PFSK-1 (cell line): ENCODE results near the gene CHRNA1.

Experiments
- FOXP2 ChIP-seq: optimal IDR thresholded peaks from 2 replicates; pipeline ENCODE3; 2011; ENCODE audit warnings: borderline replicate concordance, control low read depth, inconsistent platforms; ENCODE audit not compliant: insufficient read depth; ENCODE audit errors: extremely low read length, extremely low read depth
- POLR2AphosphoS5 ChIP-seq: IDR thresholded peaks from 2 replicates; pipeline ENCODE4 v1.6.1; 2012; ENCODE audit warnings: low read depth, mild to moderate bottlenecking, control low read depth, low read length, moderate library complexity
- TAF1 ChIP-seq: IDR thresholded peaks from 2 replicates; pipeline ENCODE4 v1.6.1; 2012; ENCODE audit warnings: low read length, control low read depth, borderline replicate concordance; ENCODE audit not compliant: insufficient read depth
- TF ChIP-seq, protein P1 (sequence below), 2 experiments: IDR thresholded peaks; 2 replicates each; pipeline versions ENCODE4 v1.6.1 to v1.8.0; 2011 to 2012; ENCODE audit warnings: low read depth in 2 of 2, low read length in 2 of 2, control low read depth in 1 of 2, inconsistent platforms in 1 of 2, mild to moderate bottlenecking in 1 of 2, moderate library complexity in 1 of 2; ENCODE audit not compliant: insufficient read depth in 1 of 2

GRCh38 chr2:174716785-174717184 lies 47.5 kb downstream of the CHRNA1 start:
- TF ChIP-seq TAF1: no peak
- TF ChIP-seq, protein P1, sequence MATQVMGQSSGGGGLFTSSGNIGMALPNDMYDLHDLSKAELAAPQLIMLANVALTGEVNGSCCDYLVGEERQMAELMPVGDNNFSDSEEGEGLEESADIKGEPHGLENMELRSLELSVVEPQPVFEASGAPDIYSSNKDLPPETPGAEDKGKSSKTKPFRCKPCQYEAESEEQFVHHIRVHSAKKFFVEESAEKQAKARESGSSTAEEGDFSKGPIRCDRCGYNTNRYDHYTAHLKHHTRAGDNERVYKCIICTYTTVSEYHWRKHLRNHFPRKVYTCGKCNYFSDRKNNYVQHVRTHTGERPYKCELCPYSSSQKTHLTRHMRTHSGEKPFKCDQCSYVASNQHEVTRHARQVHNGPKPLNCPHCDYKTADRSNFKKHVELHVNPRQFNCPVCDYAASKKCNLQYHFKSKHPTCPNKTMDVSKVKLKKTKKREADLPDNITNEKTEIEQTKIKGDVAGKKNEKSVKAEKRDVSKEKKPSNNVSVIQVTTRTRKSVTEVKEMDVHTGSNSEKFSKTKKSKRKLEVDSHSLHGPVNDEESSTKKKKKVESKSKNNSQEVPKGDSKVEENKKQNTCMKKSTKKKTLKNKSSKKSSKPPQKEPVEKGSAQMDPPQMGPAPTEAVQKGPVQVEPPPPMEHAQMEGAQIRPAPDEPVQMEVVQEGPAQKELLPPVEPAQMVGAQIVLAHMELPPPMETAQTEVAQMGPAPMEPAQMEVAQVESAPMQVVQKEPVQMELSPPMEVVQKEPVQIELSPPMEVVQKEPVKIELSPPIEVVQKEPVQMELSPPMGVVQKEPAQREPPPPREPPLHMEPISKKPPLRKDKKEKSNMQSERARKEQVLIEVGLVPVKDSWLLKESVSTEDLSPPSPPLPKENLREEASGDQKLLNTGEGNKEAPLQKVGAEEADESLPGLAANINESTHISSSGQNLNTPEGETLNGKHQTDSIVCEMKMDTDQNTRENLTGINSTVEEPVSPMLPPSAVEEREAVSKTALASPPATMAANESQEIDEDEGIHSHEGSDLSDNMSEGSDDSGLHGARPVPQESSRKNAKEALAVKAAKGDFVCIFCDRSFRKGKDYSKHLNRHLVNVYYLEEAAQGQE (IDR thresholded peaks at IDR 0.05; ENCODE audit: insufficient read depth in 1 of 2, low read depth in 2 of 2, low read length in 2 of 2): no peak
- TF ChIP-seq FOXP2: no peak
- no peak for TF ChIP-seq POLR2AphosphoS5
